GM19328 (cell line): ENCODE data around the gene PPP1R16B.
"Not testable (repeated sequence)": the region's sequence is repeated elsewhere in the genome, so short reads cannot be mapped to it uniquely, and the experiment has no call there.

Experiments used
- ATAC-seq: cut with Tn5 transposase; IDR thresholded peaks from one replicate; pipeline ENCODE4 v1.9.1; 2021; ENCODE audit warnings: mild to moderate bottlenecking, moderate library complexity; ENCODE audit not compliant: unreplicated experiment

The PPP1R16B gene

DNA sequence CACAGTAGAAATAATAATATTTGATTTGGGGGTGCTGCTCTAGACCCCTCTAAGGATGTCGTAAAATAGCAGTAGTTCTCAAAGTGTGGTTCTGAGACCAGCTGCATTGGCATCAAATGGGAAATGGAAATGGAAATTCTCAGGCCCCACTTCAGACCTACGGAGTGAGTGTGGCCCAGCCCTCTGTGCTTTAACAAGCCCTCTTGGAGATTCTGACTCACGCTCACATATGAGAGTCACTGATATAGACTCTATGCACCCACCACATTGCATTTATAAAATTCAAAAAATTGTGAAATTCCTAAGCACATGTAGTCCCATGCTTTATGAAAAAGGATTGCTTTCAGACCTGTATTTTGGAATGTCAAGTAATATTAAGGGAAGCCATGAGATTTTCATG, 14.2 kb upstream of the PPP1R16B start:
- ATAC-seq: no peak

DNA sequence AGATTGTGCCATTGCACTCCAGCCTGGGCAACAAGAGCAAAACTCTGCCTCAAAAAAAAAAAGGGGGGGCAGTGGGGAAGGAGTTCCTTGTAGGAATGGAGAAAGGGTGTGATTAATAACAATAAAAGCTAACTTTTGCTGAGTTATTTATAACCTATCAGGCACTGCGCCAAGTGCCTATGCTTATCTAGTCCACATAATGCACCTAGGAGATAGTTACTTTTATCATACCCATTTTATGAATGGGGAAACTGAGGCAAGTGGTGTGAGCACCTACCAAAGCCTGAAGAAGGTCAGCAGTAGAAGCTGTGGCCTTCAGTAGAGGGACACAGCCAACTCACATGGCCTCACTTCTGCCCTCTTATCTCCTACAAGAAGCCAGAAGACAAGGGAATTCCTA, 13.6 kb upstream of the PPP1R16B start:
- no peak for ATAC-seq

DNA sequence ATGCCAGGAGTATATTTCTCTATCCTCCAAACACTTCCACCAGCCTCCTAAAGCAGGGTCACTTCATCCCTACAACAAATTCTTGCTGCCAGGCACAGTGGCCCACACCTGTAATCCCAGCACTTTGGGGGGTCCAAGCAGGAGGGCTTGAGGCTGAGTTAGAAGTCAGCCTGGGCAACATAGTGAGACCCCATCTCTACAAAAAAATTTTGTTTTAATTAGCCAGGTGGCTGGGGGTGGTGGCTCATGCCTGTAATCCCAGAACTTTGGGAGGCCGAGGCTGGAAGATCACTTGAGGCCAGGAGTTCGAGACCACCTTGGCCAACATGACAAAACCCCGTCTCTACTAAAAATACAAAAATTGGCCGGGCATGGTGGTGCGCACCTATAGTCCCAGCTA, 11.4 kb upstream of the PPP1R16B start:
- ATAC-seq: not testable (repeated sequence)

DNA sequence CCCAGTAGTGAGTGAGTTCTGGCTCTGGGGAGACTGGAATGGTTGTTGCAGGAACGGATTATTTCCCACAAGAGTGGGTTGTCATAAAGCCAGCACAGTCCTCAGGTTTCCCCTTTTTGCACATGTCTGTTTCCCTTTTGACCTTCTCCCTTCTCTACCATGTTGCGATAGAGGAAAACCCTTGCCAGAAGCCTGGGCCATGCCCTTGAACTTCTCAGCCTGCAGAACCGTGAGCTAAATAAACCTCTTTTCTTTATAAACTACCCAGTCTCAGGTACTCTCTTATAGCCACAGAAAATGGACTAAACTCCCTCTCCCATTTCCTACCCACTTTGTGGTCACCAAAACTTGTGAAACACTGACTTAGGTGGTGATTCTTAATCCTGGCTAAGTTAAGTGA, 7.2 kb upstream of the PPP1R16B start:
- ATAC-seq: no peak

GRCh38 chr20:38799203-38799602, 6.3 kb upstream of the PPP1R16B start:
- no peak for ATAC-seq

- no peak for ATAC-seq
These were observed 4.6 kb upstream of the PPP1R16B start for GRCh38 chr20:38800882-38801281.

- ATAC-seq: no peak
These were observed 1.3 kb upstream of the PPP1R16B start for GRCh38 chr20:38804221-38804620.

DNA sequence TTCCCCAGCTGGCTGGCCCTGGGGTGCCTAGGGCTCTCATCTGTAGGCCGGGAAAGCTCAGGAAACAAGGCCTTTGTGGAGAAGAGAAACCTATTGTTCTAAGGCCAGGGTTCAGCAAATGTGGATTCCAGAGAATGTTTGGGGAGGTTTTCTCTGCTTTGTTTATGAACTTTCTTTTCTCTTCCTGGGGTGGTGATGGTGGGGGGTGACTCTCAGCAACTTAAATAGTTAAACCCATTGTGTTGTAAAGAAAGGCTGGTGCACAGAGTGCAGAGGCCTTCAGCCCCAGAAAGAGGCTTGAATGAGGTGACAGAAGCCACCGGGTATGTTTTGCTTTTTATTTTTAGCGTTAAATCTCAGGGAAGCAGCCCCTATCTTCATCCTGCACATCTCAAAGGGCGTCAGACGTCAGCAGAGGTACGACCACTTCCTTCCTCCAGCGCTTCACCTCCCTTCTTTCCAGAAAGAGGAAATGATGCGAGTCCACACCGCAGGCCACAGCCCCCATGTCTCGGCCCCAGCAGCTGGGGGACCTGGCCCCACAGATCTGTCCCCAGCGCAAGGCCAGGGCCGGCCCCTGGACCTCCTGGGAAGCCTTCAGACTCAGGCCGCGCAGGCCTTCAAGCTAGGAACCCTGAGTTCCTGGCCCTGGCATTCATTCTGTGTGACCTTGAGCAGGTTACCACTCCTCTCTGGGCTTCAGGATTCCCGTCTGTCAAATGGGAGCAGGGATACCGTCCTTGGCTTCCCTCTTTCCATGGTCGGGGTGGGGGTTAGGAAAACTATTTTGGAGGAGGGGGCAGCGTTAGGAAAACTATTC, 605 bp upstream of the PPP1R16B start:
- no peak for ATAC-seq

DNA sequence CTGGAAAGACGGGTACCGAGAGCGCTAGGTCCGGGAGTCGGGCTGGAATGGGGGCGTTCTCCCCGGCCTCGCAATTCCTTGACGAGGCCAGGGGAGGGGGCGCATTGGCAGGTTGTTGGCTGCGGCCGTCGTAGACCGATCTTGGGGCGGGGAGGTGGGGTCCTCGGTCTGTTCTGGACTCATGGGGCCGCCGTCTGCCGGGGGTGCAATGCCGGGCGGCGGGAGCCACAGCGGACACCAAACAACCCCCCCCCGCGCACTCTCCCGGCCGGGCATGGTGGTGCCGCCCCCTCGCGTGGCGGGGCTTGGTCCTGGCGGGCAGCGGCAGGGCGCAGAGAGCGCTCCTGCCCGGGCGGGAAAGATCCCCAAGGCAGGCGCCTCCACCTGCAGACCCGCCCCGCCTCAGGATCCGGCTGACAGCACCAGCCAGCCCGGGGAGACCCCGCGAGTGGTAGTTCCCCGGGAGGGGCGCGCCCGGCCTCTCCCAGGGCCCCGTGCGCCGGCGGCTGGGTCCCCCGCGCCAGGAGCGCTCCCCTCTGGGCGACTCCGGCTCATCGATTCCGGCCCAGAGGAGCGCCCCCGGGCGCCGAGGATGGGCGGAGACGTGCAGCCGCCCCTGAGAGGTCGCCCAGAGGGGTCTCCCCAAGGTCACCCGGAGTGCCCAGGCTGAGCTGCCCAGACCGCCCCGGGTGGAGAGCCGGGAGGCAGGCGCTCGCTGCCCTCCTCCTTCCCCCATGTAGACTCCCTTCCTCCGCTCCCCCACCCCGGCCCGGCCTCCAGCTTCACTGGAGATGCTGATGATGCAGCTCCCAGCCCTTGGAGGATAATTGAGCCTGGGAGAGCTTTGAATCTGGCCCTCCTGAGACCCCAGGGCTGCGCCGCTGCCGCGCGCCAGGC, 709 bp downstream of the PPP1R16B start:
- ATAC-seq: no peak

DNA sequence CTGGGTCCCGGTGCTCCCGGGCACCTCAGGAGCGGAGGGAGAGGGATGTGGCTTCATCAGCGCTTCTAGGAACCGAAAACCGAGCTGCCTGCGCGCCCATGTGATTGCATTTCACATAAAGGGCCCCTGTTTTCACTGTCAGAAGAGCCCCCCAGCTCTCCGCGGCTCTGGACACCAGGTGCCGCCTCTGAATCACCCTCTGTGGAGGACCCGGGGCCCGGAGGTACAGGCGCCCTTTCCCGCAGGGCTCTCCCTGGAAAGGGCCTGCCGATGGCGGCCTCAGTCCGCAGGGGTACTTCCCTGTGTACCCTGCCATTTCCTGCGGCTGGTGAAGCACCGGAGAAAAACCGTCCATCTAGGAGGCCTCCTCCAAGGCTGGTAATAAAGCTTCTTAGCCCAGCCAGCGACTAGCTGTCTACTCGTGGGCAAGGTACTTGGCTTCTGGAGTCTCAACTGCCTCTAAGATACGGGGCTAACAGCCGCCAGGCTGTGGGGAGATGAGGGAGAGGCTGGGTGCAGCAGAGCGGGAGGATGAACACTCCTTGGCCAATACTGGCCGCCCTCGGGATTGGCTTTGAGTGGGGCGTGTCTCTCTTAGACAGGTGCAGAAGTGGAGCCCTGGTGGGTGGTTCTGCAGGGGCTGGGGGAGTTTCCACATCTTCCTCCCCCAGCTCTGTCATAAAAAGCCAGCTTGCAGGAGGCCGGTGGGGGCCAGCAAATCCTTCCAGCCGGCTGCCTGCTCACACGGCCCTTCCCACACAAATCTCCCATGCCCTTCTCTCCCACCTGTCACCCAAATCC, 1.6 kb downstream of the PPP1R16B start:
- no peak for ATAC-seq

- no peak for ATAC-seq
These were observed 4.4 kb downstream of the PPP1R16B start for GRCh38 chr20:38809942-38810341.

- no peak for ATAC-seq
These were observed 5.6 kb downstream of the PPP1R16B start for GRCh38 chr20:38810926-38811630.

- no peak for ATAC-seq
These were observed 6.3 kb downstream of the PPP1R16B start for GRCh38 chr20:38811769-38812168.

DNA sequence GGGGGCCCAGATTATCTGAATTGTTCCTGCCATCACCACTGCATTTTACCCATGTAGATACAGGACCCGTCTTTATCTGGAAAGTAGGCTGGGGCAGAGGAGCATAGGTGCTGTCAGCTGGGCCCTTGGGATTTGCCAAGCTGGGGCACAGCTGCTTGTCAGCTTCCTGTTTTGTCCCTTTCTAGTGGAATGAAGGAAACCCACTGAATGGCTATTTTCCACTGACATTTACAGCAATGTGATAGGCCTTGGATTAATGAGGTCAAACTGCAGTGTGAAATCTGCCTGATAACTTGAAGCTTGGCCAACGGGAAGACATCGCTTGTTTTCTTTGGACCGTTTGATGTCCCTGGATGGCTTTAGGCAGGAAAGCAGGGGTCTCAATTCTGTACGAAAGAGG, 6.7 kb downstream of the PPP1R16B start:
- ATAC-seq: no peak

GRCh38 chr20:38812709-38813573, 7.4 kb downstream of the PPP1R16B start:
- ATAC-seq: no peak

GRCh38 chr20:38813574-38813962, 8.1 kb downstream of the PPP1R16B start:
- ATAC-seq: not testable (repeated sequence)

DNA sequence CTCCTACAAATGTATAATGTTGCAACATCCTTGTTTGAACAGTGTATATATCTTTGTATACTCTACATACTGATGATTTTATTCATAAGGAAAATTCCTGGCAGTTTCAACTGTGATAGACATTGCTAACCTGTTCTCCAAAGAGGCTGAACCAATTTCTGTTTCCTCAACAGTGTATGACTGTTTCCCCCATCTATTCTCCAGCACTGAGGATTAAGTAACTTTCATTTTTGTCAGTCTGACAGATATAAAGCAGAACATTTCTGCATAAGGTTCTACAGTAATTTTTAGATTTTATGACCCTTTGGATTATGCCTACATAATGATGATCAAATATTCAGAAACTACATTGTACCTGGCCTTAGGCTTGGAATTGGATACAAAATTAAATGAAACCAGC, 9.9 kb downstream of the PPP1R16B start:
- no peak for ATAC-seq

GRCh38 chr20:38818113-38819065, 12.9 kb downstream of the PPP1R16B start:
- ATAC-seq: no peak

DNA sequence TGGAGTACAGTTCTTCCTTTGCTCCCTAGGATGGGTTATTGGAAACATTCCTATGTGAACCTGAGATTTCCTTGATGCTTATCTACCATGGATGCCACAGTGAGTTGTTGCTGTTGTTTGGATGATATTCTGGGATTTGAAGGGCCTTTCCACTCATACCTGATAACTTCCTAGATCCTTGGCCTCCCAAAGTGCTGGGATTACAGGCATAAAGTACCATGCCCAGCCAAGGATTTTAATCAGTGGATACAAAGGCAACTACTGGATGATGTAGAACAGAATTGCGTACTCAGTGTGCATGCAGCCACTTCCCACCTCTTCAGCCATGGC, 20.0 kb downstream of the PPP1R16B start:
- no peak for ATAC-seq
